ENCODE results near the gene FANCE.

The FANCE gene

GRCh38 chr6:35452183-35453090 is at the start of gene FANCE:
Gene FANCE, plus strand, starts transcription at chr6:35452338. Its CDS starts 208 bp downstream, at chr6:35452546.
- DNase-seq (ENCODE audit: low spot score): peak; percentile 97
- no peak for TF ChIP-seq CTCF (IDR thresholded peaks at IDR 0.05; ENCODE audit: extremely low read depth, insufficient read depth, missing control alignments)
- in situ Hi-C loops (cut with MboI; ENCODE audit: low pct_unique_long_range_greater_than_20kb, low sequenced_read_pairs, unreplicated experiment): loop anchor here (10.0 kb wide), 1 partner anchor 128 kb away; no protein-coding TSS in a partner anchor

GRCh38 chr6:35402856-35403191 is 49.3 kb upstream of the FANCE start:
- no peak for DNase-seq (ENCODE audit: low spot score)
- TF ChIP-seq CTCF (IDR thresholded peaks at IDR 0.05; ENCODE audit: extremely low read depth, insufficient read depth, missing control alignments): no peak
- in situ Hi-C loops (cut with MboI; ENCODE audit: low pct_unique_long_range_greater_than_20kb, low sequenced_read_pairs, unreplicated experiment): no loop called here

- no peak for TF ChIP-seq CTCF (IDR thresholded peaks at IDR 0.05; ENCODE audit: extremely low read depth, insufficient read depth, missing control alignments)
- DNase-seq (ENCODE audit: low spot score): no peak
- in situ Hi-C loops (cut with MboI; ENCODE audit: low pct_unique_long_range_greater_than_20kb, low sequenced_read_pairs, unreplicated experiment): no loop called here
Observed at GRCh38 chr6:35403544-35404442, 48.3 kb upstream of the FANCE start.

GRCh38 chr6:35406711-35407485 is 45.2 kb upstream of the FANCE start:
- TF ChIP-seq CTCF (IDR thresholded peaks at IDR 0.05; ENCODE audit: extremely low read depth, insufficient read depth, missing control alignments): no peak
- in situ Hi-C loops (cut with MboI; ENCODE audit: low pct_unique_long_range_greater_than_20kb, low sequenced_read_pairs, unreplicated experiment): no loop called here
- no peak for DNase-seq (ENCODE audit: low spot score)

GRCh38 chr6:35409245-35409644 is 42.9 kb upstream of the FANCE start:
- no peak for TF ChIP-seq CTCF (IDR thresholded peaks at IDR 0.05; ENCODE audit: extremely low read depth, insufficient read depth, missing control alignments)
- in situ Hi-C loops (cut with MboI; ENCODE audit: low pct_unique_long_range_greater_than_20kb, low sequenced_read_pairs, unreplicated experiment): no loop called here
- no peak for DNase-seq (ENCODE audit: low spot score)

- in situ Hi-C loops (cut with MboI; ENCODE audit: low pct_unique_long_range_greater_than_20kb, low sequenced_read_pairs, unreplicated experiment): no loop called here
- DNase-seq (ENCODE audit: low spot score): no peak
- no peak for TF ChIP-seq CTCF (IDR thresholded peaks at IDR 0.05; ENCODE audit: extremely low read depth, insufficient read depth, missing control alignments)
Observed at GRCh38 chr6:35410131-35410530, 42.0 kb upstream of the FANCE start.
